ENCODE data around the gene SPSB4. TPM values are rescaled to one million over a fixed set of nuclear protein-coding genes. Genes with fewer than 3 reads are reported as not detected.
"Not testable (repeated sequence)": the region's sequence is repeated elsewhere in the genome, so short reads cannot be mapped to it uniquely, and the experiment has no call there.

Gene SPSB4
- total and polyA plus RNA-seq, 8 donors: 2.6 to 20.2 (median 11.1) TPM

- H3K9me3 ChIP-seq: no peaks in the 10 kb centered on the region
- ATAC-seq (no peak), FAIRE-seq (no peak), DNase-seq (no peak)
- WGBS, 2 donors: 80 to 83% methylated on average over 3 of the region's 3 CpGs
- peaks cover 0 to 2% (median 0%) of the 10 kb centered on the region in 3 donors for H3K4me1 ChIP-seq
- H3K4me3 ChIP-seq: no peak overlapping the region
- no peaks in the 10 kb centered on the region for H3K27me3 ChIP-seq
- intact Hi-C loops (cut with DNase I): no loop called here
- H3K36me3 ChIP-seq: no peaks in the 10 kb centered on the region
- no peak overlapping the region for H3K27ac ChIP-seq
- TF ChIP-seq, protein P1, sequence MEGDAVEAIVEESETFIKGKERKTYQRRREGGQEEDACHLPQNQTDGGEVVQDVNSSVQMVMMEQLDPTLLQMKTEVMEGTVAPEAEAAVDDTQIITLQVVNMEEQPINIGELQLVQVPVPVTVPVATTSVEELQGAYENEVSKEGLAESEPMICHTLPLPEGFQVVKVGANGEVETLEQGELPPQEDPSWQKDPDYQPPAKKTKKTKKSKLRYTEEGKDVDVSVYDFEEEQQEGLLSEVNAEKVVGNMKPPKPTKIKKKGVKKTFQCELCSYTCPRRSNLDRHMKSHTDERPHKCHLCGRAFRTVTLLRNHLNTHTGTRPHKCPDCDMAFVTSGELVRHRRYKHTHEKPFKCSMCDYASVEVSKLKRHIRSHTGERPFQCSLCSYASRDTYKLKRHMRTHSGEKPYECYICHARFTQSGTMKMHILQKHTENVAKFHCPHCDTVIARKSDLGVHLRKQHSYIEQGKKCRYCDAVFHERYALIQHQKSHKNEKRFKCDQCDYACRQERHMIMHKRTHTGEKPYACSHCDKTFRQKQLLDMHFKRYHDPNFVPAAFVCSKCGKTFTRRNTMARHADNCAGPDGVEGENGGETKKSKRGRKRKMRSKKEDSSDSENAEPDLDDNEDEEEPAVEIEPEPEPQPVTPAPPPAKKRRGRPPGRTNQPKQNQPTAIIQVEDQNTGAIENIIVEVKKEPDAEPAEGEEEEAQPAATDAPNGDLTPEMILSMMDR (IDR thresholded peaks at IDR 0.05): no peak
Observed at GRCh38 chr3:141112686-141113297, 61.6 kb downstream of the SPSB4 start.

GRCh38 chr3:141113680-141114079, 62.5 kb downstream of the SPSB4 start:
- H3K4me3 ChIP-seq; intact Hi-C loops (cut with DNase I); H3K9me3 ChIP-seq; DNase-seq; H3K4me1 ChIP-seq; ATAC-seq; H3K27me3 ChIP-seq; H3K36me3 ChIP-seq; H3K27ac ChIP-seq; FAIRE-seq: not testable (repeated sequence)
- 91 to 94% methylated on average over 6 of the region's 6 CpGs for WGBS, 2 donors

DNA sequence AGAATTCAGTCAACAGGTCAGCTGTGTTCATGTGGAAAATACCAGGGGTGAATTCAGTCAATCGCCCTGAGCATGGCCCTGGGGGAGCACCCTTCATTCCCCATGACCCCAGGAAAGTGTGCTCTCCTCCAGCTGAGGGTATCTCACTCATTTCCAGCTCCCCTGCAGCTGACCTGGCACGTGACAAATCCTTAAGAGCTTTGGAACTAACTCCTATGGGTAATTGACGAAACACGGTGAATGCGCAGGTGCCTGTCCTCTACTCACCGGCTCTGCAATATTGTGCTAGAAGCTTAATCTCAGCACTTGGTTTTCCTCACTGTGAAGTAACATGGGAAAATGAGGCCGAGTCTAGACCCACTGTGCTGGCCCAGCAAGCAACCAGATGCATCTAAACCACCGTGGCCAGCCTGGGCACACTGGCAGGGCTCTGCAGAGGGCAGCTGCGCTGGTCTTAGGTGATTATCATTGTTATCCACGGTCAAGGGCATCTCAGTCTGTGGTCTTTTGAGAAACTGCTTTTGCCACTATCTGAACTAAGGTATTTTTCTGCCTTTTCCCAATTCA, 63.1 kb downstream of the SPSB4 start:
- Histone ChIP-seq H3K4me1 (peaks cover 0 to 2% (median 0%) of the 10 kb centered on the region in 3 donors), H3K4me3 (no peak overlapping the region), H3K36me3 (no peaks in the 10 kb centered on the region), H3K27ac (no peak overlapping the region), H3K27me3 (no peaks in the 10 kb centered on the region), H3K9me3 (no peaks in the 10 kb centered on the region)
- intact Hi-C loops (cut with DNase I): no loop called here
- peak in 2 of 4 donors; percentile 35 to 47 for ATAC-seq
- 74 to 77% methylated on average over 10 of the region's 10 CpGs for WGBS, 2 donors
- no peak for FAIRE-seq
- TF ChIP-seq, protein P1 (IDR thresholded peaks at IDR 0.05): no peak
- no peak for DNase-seq

- FAIRE-seq (no peak), ATAC-seq (peak; percentile 76 to 94 (median 84)), DNase-seq (peak in 4 of 6 donors; percentile 36 to 69 (median 50))
- H3K27me3 ChIP-seq: no peaks in the 10 kb centered on the region
- TF ChIP-seq, protein P1 (IDR thresholded peaks at IDR 0.05): peak in 2 of 4 donors; percentile 25 to 30
- peaks cover 0 to 2% (median 0%) of the 10 kb centered on the region in 3 donors for H3K4me1 ChIP-seq
- no peaks in the 10 kb centered on the region for H3K36me3 ChIP-seq
- no peaks in the 10 kb centered on the region for H3K9me3 ChIP-seq
- H3K4me3 ChIP-seq: no peak overlapping the region
- WGBS, 2 donors: 57 to 59% methylated on average over 13 of the region's 13 CpGs
- intact Hi-C loops (cut with DNase I): no loop called here
- no peak overlapping the region for H3K27ac ChIP-seq
Observed at GRCh38 chr3:141114816-141115460, 63.8 kb downstream of the SPSB4 start.

DNA sequence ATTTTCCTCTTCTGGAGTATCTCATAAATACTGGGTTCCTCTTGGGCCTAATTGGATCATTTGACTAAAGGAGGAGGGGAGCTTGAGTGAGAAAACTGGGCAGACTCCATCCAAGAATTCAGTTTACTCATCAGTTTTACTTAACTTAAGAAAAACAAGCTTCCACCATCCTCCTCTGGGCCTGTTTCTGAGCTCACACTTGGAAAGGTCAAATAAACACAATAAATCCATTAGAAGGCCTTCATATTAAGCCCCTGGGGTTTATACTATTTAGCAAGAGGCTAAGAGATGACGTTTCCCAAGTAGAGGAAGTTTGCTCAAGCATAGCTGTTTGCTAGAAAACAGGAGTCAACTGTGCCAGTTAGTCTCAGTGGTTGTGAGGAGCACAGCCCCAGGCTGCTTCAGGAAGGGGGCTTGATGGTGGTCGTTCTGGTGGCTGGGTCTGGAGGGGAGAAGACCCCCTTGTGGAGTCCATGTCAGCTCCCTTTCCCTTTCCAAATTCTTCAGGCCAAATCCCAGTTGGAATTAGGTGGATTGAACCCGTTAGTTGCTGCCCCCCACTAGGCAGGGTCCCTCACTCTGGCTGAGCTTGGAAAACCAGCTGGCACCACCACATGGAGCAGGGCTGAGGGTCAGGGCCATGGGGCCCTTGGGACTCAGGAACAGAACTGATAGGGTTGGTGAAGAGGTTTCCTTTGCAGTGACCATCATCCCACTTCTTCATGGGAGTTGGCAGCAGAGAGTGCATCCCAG, 64.8 kb downstream of the SPSB4 start:
- FAIRE-seq (no peak), ATAC-seq (peak in 3 of 4 donors; percentile 28 to 63 (median 56))
- H3K27ac ChIP-seq: no peak overlapping the region

More for the DNA sequence above, 64.8 kb downstream of the SPSB4 start:
- TF ChIP-seq, protein P1 (IDR thresholded peaks at IDR 0.05): no peak
- H3K9me3 ChIP-seq: no peaks in the 10 kb centered on the region
- peaks cover 0 to 2% (median 0%) of the 10 kb centered on the region in 3 donors for H3K4me1 ChIP-seq
- intact Hi-C loops (cut with DNase I): no loop called here
- DNase-seq: no peak
- no peak overlapping the region for H3K4me3 ChIP-seq
- no peaks in the 10 kb centered on the region for H3K36me3 ChIP-seq
- H3K27me3 ChIP-seq: no peaks in the 10 kb centered on the region
- WGBS, 2 donors: 75 to 79% methylated on average over 3 of the region's 3 CpGs

Data from pancreas (tissue), 10 donors.